Suppressor macrophage (primary cell): ENCODE results near the gene ETS1.

Experiments used
- DNase-seq, 4 experiments: peaks; one replicate each; pipeline ENCODE4 v3.0.0-alpha.2; 2020 to 2022

ETS1 gene

GRCh38 chr11:128479144-128479543 lies 108.2 kb downstream of the ETS1 start:
- no peak for DNase-seq

DNA sequence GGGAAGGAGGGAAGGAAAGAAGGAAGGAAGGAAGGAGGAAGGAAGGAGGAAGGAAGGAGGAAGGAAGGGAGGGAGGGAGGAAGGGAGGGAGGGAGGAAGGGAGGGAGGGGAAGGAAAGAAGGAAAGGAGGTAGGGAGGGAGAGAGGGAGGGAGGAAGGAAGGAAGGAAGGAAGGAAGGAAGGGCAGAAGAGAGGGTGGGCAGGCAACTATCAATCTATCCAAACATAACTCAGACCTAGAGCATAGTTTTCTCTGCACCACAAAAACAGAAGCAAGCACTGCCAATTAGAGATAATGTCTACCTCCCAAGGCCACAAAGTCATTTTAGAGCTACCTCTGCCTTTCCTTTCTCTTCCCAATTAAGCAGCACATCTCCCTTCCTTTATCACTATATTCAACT lies 109.1 kb downstream of the ETS1 start:
- DNase-seq, result no peak

GRCh38 chr11:128477811-128478210 lies 109.5 kb downstream of the ETS1 start:
- DNase-seq, result no peak

DNA sequence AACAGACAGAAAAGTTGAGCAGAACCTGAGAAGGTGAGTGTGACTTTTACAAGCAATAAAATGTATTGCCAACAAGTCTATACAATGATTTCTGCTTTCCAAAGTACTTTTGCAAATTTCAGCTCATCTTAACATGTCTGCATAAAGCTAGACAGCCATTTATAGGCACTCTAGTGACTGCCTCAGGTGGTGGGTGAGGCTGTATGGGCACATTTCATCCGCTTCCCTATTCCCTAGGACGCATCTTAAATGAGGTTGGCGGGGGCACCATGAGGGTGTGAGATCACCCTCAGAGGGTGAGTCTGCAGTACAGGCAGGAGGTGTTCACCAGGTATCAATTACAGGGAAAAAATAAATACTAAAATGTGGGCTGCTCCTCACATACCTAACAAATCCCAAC lies 110.1 kb downstream of the ETS1 start:
- no peak for DNase-seq

DNA sequence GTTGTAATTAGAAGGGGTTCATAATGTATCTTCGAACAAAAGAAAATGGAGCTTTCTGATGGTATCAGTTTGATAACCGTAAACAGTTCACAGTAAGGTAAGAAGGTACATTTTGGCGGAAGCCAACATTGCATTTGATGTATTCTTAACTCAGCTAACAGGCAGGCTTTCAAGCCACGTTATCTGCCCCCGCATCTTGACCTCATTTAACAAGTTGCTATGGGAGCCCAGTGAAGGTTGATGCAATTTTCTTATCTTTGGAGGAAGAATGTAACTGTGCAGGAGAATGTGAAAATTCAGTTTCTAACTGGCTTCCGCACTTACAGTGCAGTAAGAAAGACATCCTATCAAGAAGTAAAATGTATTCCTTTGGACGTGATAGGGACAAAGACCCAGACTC lies 110.6 kb downstream of the ETS1 start:
- peak in 1 of 4 experiments; percentile 20 for DNase-seq

DNA sequence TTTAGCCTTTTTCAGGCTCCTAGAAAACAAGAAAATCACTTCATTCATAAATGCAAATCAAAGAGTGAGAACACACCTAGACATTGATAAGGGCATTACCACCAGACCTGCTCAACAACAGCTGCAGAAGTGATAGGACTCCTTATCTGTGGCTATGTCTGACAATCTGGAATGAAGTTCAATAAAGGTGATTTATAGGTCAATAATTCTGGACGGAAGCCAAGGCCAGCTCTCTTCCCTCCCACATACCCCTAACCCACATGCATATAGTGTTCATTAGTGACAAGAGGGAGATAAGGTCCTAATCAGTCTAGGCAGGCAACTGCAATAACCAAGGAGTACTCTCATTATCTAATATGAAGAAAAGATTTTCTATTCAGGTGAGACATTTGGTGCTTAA lies 111.3 kb downstream of the ETS1 start:
- DNase-seq, result no peak

GRCh38 chr11:128474036-128474874 lies 113.1 kb downstream of the ETS1 start:
- no peak for DNase-seq

GRCh38 chr11:128473636-128474035 lies 113.7 kb downstream of the ETS1 start:
- DNase-seq, result no peak

DNA sequence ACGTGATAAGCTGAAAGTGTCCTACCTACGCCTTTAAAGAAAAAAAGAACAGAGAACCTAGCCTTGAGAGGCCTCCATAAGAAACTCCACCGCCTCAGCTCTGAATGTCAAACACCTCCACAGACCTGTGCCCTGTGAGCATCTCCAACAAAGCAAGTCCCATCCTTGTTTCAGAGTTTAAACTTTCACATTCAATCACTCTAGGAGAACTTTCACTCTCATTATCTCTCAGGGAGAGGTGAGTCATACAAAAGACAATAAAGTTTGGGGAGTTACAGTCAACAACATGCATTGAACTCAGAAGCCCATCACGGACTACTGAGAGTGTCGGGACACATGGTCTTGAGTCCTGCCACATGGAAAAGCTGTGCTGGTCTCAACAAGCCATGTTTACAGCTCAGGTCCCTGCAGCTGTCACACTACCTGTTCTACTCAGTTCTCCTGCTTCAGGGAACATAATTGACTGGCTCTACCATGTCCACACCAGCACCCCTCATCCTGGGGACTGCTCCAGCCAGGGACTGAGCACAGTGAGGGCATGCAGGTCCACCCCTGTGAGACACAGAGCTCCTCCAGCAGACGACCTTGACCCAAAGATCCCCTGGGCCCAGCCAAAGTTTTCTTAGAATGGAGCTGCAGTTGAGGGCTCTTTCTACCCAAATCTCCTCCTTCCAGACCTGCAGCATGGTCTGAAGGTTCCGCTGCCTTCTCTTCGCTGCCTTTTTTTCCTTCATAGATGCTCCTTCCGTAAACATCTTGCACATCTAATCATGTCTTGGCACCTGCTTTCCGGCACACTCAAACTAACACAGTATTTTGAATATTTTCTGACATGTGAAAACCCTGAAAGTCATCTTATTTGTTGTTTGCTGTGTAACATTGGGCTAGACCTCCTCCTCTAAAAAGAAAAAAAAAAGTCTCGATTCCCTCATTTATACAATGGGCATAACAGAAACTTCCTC lies 114.9 kb downstream of the ETS1 start:
- DNase-seq, result no peak

- no peak for DNase-seq
Measured at GRCh38 chr11:128471138-128471661, 116.2 kb downstream of the ETS1 start.

DNA sequence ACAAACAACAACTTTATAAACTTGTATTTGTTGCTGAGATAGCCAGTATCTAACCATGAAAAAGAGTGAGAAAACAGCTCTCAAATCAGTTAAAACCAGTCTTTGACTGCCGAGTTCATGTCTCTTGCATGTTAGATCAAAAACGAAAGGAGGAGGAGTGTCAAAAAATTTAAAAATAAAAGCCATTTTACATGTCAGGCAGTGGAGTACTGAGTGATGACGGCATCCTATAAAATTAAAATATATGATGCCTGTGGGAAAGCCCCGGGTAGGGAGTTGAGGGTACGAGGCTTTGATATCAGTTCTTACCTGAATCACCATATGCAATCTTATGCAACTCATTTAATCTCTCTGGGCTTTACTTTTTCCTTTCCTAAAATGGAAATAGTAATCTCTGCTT lies 117.3 kb downstream of the ETS1 start:
- DNase-seq, result no peak

DNA sequence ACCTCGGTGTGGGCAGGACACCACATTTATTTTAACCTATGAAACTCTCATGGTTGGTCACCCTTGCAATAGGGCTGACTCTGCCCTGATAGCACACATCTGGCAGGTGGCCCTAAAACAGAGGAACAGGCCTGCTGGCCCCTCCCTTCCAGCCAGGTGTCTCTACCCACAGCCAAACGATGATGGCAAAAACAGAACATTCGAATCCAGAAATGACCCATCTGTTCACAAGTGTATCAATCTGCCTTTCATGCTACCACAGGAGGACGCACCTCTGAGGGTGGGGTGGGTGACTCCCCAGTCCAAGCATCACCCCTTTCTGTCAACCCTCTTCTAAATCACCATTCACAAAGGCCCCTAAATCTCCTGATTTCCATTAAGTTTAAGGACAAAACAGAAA lies 118.1 kb downstream of the ETS1 start:
- DNase-seq, result no peak

DNA sequence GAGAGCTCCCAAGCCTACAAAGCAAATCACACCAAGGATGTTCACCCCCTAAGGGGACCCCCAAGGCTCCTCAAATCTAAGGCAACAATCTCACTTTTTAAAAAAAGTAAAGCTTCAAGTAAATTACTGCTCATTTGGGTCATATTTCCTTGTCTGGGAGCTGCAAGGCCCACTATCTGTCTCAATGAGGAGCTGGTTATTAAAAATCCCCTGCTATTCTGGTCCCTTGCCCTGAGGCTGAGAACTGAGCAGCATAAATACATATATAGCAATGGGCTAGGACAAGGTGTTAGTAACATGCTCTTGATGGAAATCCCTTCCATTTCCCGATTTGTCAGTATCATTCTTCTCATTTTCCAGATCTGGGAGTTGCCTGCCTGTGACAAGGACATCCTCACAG lies 119.2 kb downstream of the ETS1 start:
- no peak for DNase-seq

DNA sequence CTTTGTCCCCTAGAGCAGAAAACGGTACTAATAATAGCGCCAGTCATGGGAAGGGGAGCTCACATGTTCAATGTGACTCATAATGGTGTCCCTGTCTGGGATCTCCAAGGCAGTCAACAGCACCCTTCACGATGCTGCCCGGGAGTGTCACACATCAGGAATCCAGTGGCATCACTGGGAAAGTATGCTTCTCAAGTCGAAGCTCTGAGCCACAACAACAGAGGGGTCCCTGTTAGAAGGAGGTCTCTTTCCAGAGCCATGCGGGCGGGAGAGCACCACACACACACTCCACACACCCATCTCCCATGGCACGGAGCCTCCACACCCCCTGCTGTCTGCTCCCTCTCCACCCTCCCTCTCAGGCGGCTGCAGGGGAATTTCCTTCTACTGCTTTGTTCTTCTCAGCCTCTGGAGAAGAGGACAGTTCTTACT lies 119.7 kb downstream of the ETS1 start:
- no peak for DNase-seq

DNA sequence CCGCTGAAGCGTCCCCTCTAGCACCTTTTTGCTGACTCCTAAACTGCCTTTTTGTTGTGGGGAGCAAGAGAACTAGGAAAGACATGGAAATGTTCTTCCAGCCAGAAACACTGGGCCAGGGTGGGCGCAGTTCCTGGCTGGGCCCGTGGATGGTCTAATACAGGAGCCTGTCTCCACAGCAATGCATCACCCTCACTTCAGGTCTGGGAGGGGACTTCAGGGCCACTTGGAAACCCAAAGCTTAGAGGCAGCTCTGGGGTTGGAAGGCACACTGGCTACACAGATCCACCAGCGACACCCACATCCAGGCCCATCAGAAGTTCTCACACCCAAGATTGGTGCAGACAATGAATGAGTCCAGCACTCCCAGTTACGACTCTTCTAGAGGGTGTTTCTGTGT lies 120.3 kb downstream of the ETS1 start:
- DNase-seq, result no peak

GRCh38 chr11:128465946-128466705 lies 121.2 kb downstream of the ETS1 start:
- no peak for DNase-seq

GRCh38 chr11:128465531-128465930 lies 121.8 kb downstream of the ETS1 start:
- no peak for DNase-seq

GRCh38 chr11:128464878-128465450 lies 122.4 kb downstream of the ETS1 start:
- peak in 2 of 4 experiments; percentile 6 to 20 for DNase-seq

GRCh38 chr11:128463979-128464378 lies 123.4 kb downstream of the ETS1 start:
- no peak for DNase-seq

GRCh38 chr11:128463371-128463829 lies 124.0 kb downstream of the ETS1 start:
- DNase-seq, result no peak

DNA sequence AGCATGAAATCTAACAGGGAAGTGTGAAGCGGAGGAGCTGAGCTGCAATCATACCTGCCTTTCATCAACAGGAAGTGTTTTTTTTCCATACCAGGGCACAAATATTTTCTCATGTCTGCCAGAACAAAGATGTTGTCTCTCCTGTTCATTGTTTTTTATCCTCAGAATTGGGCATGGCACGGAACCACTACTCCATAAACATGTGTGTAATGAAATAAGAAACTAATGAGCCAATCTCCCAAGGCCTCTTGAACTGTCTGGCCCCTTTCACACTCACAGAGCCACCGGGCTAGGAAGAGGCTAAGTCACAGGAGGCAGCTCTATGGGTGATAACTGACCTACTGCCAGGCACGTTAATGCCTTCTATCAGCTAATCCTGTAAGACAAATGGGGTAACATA lies 124.4 kb downstream of the ETS1 start:
- no peak for DNase-seq

DNA sequence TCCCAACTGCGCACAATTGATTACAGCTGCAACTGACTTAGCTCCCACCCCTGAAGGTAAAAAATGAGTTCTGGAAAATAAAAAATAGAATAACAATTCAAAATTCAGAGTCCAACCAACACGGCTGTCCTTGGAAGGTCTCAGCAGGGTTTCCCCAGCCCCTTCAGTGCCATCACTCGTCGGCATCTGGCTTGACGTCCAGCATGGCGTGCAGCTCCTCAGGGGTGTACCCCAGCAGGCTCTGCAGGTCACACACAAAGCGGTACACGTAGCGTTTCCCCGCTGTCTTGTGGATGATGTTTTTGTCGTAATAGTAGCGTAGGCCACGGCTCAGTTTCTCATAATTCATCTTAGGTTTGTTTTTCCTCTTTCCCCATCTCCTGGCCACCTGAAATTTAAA lies 125.2 kb downstream of the ETS1 start:
- DNase-seq, result no peak
